H1 (cell line): Measurements from ENCODE around the gene PARK7. TPM values are rescaled to one million over a fixed set of nuclear protein-coding genes. Genes with fewer than 3 reads are reported as not detected.

ENCODE experiments used
- CTCF ChIA-PET: fragments of 300-600 bp; sonication (Branson Sonifier 250); formaldehyde crosslinking; loops from one replicate; lab custom pipeline; 2021; ENCODE audit not compliant: partially characterized antibody; lab: Charles Lee
- POLR2A ChIA-PET: fragments of 300-600 bp; sonication (Branson Sonifier 250); formaldehyde crosslinking; loops from one replicate; lab custom pipeline; 2021; ENCODE audit warnings: inconsistent platforms; ENCODE audit not compliant: partially characterized antibody; lab: Charles Lee
- DNase-seq, 2 experiments: peaks; one replicate each; pipeline versions ENCODE4 v3.0.0 to v3.0.0-alpha.2; 2010 to 2022; ENCODE audit warnings: low spot score in 2 of 2, low read depth in 1 of 2, mixed read lengths in 1 of 2
- FAIRE-seq: peaks from 2 replicates; lab custom pipeline; 2011; peaks lifted over from hg19 to GRCh38; lab: Jason Lieb, UNC
- H2AFZ ChIP-seq: 2 replicates; pipeline ENCODE4 v1.8.1; 2012; ENCODE audit warnings: low read length, inconsistent platforms
- H2AK5ac ChIP-seq: 2 replicates; pipeline ENCODE4 v1.6.1; 2013; ENCODE audit warnings: low read depth, low read length
- H2BK120ac ChIP-seq: replicated peaks from 2 replicates; pipeline ENCODE3; 2013; ENCODE audit warnings: low read depth, low read length, inconsistent platforms
- H2BK12ac ChIP-seq: 2 replicates; pipeline ENCODE4 v1.6.1; 2013; ENCODE audit warnings: low read depth, low read length
- H2BK15ac ChIP-seq: 2 replicates; pipeline ENCODE4 v1.6.1; 2013; ENCODE audit warnings: low read length
- H2BK20ac ChIP-seq: 2 replicates; pipeline ENCODE4 v1.6.1; 2013; ENCODE audit warnings: low read length
- H2BK5ac ChIP-seq: 2 replicates; pipeline ENCODE4 v1.6.1; 2013; ENCODE audit warnings: low read depth, low read length
- H3K14ac ChIP-seq: 2 replicates; pipeline ENCODE4 v1.6.1; 2013; ENCODE audit warnings: inconsistent platforms; ENCODE audit not compliant: insufficient read length
- H3K18ac ChIP-seq: 2 replicates; pipeline ENCODE4 v1.6.1; 2013; ENCODE audit warnings: low read length; ENCODE audit errors: extremely low read depth
- H3K23ac ChIP-seq: 2 replicates; pipeline ENCODE4 v1.6.1; 2013; ENCODE audit warnings: inconsistent platforms; ENCODE audit not compliant: insufficient read length
- H3K23me2 ChIP-seq: 2 replicates; pipeline ENCODE4 v1.6.1; 2013; ENCODE audit warnings: low read depth, low read length
- H3K27ac ChIP-seq: 2 replicates; pipeline ENCODE4 v1.6.1; 2011; ENCODE audit warnings: low read depth, low read length, inconsistent platforms
- H3K27me3 ChIP-seq, 4 experiments: replicated peaks in 1 of 4; 1 replicate in 1 of 4; 2 replicates in 3 of 4; pipeline versions ENCODE4 v1.6.1 to v1.8.1; 2011 to 2013; ENCODE audit warnings: low read length in 3 of 4, mild to moderate bottlenecking in 3 of 4, inconsistent platforms in 2 of 4, mixed read lengths in 2 of 4, moderate library complexity in 1 of 4; ENCODE audit not compliant: control insufficient read depth in 3 of 4, insufficient read depth in 3 of 4; ENCODE audit errors: extremely low read depth in 1 of 4
- H3K36me3 ChIP-seq, 4 experiments: 2 replicates each; pipeline versions ENCODE4 v1.6.1 to v1.8.1; 2011 to 2013; ENCODE audit warnings: mild to moderate bottlenecking in 4 of 4, low read length in 3 of 4, moderate library complexity in 2 of 4, control low read depth in 1 of 4, inconsistent platforms in 1 of 4; ENCODE audit not compliant: insufficient read depth in 4 of 4, control insufficient read depth in 2 of 4
- H3K4ac ChIP-seq: replicated peaks from 2 replicates; pipeline ENCODE3; 2013; ENCODE audit warnings: low read length, low read depth, mixed read lengths, inconsistent platforms; ENCODE audit not compliant: insufficient read length
- H3K4me1 ChIP-seq, 4 experiments: replicated peaks in 1 of 4; 1 replicate in 1 of 4; 2 replicates in 3 of 4; pipeline versions ENCODE4 v1.6.1 to v1.8.1; 2011 to 2013; ENCODE audit warnings: low read length in 3 of 4, inconsistent platforms in 2 of 4, mixed read lengths in 1 of 4; ENCODE audit not compliant: insufficient read depth in 4 of 4, control insufficient read depth in 3 of 4
- H3K4me2 ChIP-seq, 2 experiments: 2 replicates each; pipeline versions ENCODE4 v1.6.1 to v1.8.1; 2011 to 2013; ENCODE audit warnings: low read depth in 2 of 2, low read length in 2 of 2, control low read depth in 1 of 2, inconsistent platforms in 1 of 2, mild to moderate bottlenecking in 1 of 2; ENCODE audit not compliant: insufficient read depth in 1 of 2
- H3K4me3 ChIP-seq, 4 experiments: fragments of 200-600, 300-600 bp in 1 of 4; sonication (generic), shearing (Covaris generic), sonication (Bioruptor Twin) in 1 of 4; 2 replicates each; pipeline versions ENCODE4 v1.5.1 to v1.8.1; 2011 to 2016; ENCODE audit warnings: low read length in 4 of 4, low read depth in 3 of 4, control low read depth in 2 of 4, inconsistent platforms in 2 of 4, mild to moderate bottlenecking in 2 of 4, mixed read lengths in 1 of 4, moderate library complexity in 1 of 4; ENCODE audit not compliant: insufficient read depth in 2 of 4; ENCODE audit errors: extremely low read depth in 1 of 4
- H3K56ac ChIP-seq: replicated peaks from 2 replicates; pipeline ENCODE3; 2013; ENCODE audit warnings: low read depth, mild to moderate bottlenecking, mixed read lengths, low read length, inconsistent platforms; ENCODE audit not compliant: insufficient read length
- H3K79me1 ChIP-seq: 2 replicates; pipeline ENCODE4 v1.6.1; 2013; ENCODE audit warnings: low read depth, low read length, control low read depth
- H3K79me2 ChIP-seq, 2 experiments: 2 replicates each; pipeline versions ENCODE4 v1.6.1 to v1.8.1; 2012 to 2013; ENCODE audit warnings: low read length in 2 of 2, mild to moderate bottlenecking in 2 of 2, inconsistent platforms in 1 of 2; ENCODE audit not compliant: insufficient read depth in 2 of 2, control insufficient read depth in 1 of 2
- H3K9ac ChIP-seq, 4 experiments: replicated peaks in 1 of 4; 1 replicate in 1 of 4; 2 replicates in 3 of 4; pipeline versions ENCODE4 v1.6.1 to v1.8.1; 2011 to 2013; ENCODE audit warnings: low read depth in 3 of 4, low read length in 3 of 4, control low read depth in 2 of 4, mild to moderate bottlenecking in 2 of 4, moderate library complexity in 2 of 4, inconsistent platforms in 1 of 4; ENCODE audit errors: extremely low read depth in 1 of 4
- H3K9me3 ChIP-seq, 2 experiments: 2 replicates each; pipeline versions ENCODE4 v1.6.1 to v1.8.1; 2012 to 2013; ENCODE audit warnings: mild to moderate bottlenecking in 2 of 2, moderate library complexity in 2 of 2, control low read depth in 1 of 2, inconsistent platforms in 1 of 2, low read depth in 1 of 2, low read length in 1 of 2, mixed read lengths in 1 of 2; ENCODE audit not compliant: insufficient read depth in 2 of 2
- H4K20me1 ChIP-seq, 2 experiments: replicated peaks in 1 of 2; 2 replicates each; pipeline versions ENCODE3 to v1.8.1; 2011 to 2013; ENCODE audit warnings: inconsistent platforms in 2 of 2, low read length in 2 of 2, mild to moderate bottlenecking in 1 of 2; ENCODE audit not compliant: insufficient read depth in 2 of 2, control insufficient read depth in 1 of 2
- H4K5ac ChIP-seq: 2 replicates; pipeline ENCODE4 v1.6.1; 2013; ENCODE audit warnings: low read length, low read depth, mixed read lengths, inconsistent platforms; ENCODE audit not compliant: insufficient read length
- H4K8ac ChIP-seq: 2 replicates; pipeline ENCODE4 v1.8.0; 2013; ENCODE audit warnings: mild to moderate bottlenecking, moderate library complexity, low read length, inconsistent platforms; ENCODE audit not compliant: insufficient read depth; ENCODE audit errors: extremely low read depth
- H4K91ac ChIP-seq: replicated peaks from 2 replicates; pipeline ENCODE3; 2013; ENCODE audit warnings: low read length, mixed read lengths, inconsistent platforms; ENCODE audit not compliant: insufficient read length
- CBX5 ChIP-seq: fragments of 300-800, 300-1000 bp; sonication (generic); IDR thresholded peaks from 2 replicates; pipeline ENCODE4 v1.7.1; 2016; ENCODE audit warnings: antibody characterized with exemption, low read length, low read depth
- CREB1 ChIP-seq: IDR thresholded peaks from 2 replicates; pipeline ENCODE4 v1.6.1; 2012; ENCODE audit warnings: inconsistent platforms
- USF2 ChIP-seq: IDR thresholded peaks from 2 replicates; pipeline ENCODE4 v1.6.1; 2011; ENCODE audit warnings: low read length, improper control_type of control experiment
- WGBS, 2 experiments: shearing (Covaris generic) in 1 of 2; methylation state at CpG; one replicate each; pipeline versions ENCODE4 v1.1.6 to v1.1.7; 2013 to 2015; ENCODE audit warnings: low lambda C conversion rate in 2 of 2, mixed read lengths in 2 of 2, inconsistent platforms in 1 of 2, low coverage in 1 of 2, missing lambda C conversion rate in 1 of 2; ENCODE audit not compliant: insufficient replicate concordance in 2 of 2, insufficient coverage in 1 of 2, insufficient read length in 1 of 2; ENCODE audit errors: extremely low coverage in 1 of 2, missing lambda C conversion rate in 1 of 2; 5-methylcytosine and 5-hydroxymethylcytosine counted together
- polyA plus RNA-seq, 7 experiments: library from polyadenylated mRNA; depleted of rRNA in 3 of 7; stranded (reverse) in 5 of 7; unstranded in 2 of 7; fragments of >200 nt in 5 of 7; fragments of 200-250 nt in 2 of 7; gene quantifications; 1 replicate in 5 of 7; 2 replicates in 1 of 7; 4 replicates in 1 of 7; pipeline versions ENCODE4 v1.2.1 to v1.2.3, GENCODE V29; 2011 to 2013; ENCODE audit warnings: missing spikeins in 2 of 7, mixed read lengths in 2 of 7
- total RNA-seq: library from RNA; stranded (reverse); fragmentation: NEBNext Ultra II Directional; extraction: Animal tissue kit (Norgen Biotek cat#: 25700); gene quantifications from 2 replicates; pipeline ENCODE4 v1.2.1, GENCODE V29; 2021
- TF ChIP-seq, protein P1 (sequence below): IDR thresholded peaks from 2 replicates; pipeline ENCODE4 v1.6.1; 2012; ENCODE audit warnings: inconsistent platforms

The PARK7 gene
- total and polyA plus RNA-seq, 2 of the 8 experiments (the other 6 are each of a cell fraction or from before 2014, with no cell fraction given) = 206 to 383 TPM

DNA sequence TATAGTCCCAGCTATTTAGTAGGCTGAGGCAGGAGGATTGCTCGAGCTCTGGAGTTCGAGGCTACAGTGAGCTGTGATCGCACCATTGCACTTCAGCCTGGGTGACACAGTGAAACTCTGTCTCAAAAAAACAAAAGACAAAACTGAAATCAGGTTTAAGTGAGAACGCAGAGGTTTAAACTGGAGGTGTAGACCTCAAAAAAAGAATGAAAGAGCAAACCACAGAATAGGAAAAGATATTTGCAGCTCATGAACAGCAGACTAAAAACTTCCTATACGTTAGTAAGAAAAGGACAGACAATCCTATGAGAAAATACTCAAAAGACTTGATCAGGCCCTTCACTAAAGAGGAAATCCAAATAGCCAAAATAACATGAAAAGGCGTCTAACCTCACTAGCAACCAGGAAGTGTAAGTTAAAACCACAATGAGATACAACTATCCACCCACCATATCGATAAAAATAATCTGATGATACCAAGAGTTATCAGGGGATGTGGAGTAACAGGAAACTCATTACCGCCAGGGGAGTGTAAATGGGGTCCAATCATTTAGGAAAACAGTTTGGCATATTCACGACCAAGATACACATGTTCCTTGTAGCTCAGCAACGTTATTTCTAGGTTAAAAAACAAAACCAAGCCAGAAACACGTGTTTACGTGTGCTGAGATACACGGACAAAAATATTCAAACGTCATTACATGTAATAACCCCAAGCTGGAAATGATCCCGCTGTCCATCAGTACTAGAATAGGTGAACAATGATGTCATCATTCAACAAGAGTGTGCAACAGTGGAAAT lies 30.7 kb upstream of the PARK7 start:
- Histone ChIP-seq H3K27ac (no peak overlapping the region), H3K36me3 (no peaks in the 10 kb centered on the region), H3K9me3 (no peaks in the 10 kb centered on the region), H3K4ac (no peak overlapping the region), H4K91ac (no peak overlapping the region), H3K4me3 (no peak overlapping the region), H2BK12ac (no peak overlapping the region), H3K23ac (no peak overlapping the region), H3K79me2 (no peaks in the 10 kb centered on the region), H3K18ac (no peak overlapping the region), H2BK5ac (no peak overlapping the region), H4K8ac (no peak overlapping the region), H3K27me3 (no peaks in the 10 kb centered on the region), H4K20me1 (no peaks in the 10 kb centered on the region), H3K79me1 (no peaks in the 10 kb centered on the region; the same call in 1 of the 2 replicates), H4K5ac (no peak overlapping the region), H2AFZ (no peak overlapping the region), H2BK120ac (no peak overlapping the region), H2BK20ac (no peak overlapping the region), H3K56ac (no peak overlapping the region), H3K23me2 (no peaks in the 10 kb centered on the region; the same call in 1 of the 2 replicates), H2AK5ac (no peak overlapping the region), H3K14ac (no peak overlapping the region), H2BK15ac (no peak overlapping the region), H3K9ac (no peak overlapping the region), H3K4me1 (no peaks in the 10 kb centered on the region), H3K4me2 (no peak overlapping the region)
- ChIA-PET CTCF (no interaction called here), POLR2A (no interaction called here)
- FAIRE-seq (no peak), DNase-seq (no peak)
- TF ChIP-seq USF2 (no peak), CREB1 (no peak), CBX5 (no peak)
- TF ChIP-seq, protein P1, sequence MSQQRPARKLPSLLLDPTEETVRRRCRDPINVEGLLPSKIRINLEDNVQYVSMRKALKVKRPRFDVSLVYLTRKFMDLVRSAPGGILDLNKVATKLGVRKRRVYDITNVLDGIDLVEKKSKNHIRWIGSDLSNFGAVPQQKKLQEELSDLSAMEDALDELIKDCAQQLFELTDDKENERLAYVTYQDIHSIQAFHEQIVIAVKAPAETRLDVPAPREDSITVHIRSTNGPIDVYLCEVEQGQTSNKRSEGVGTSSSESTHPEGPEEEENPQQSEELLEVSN = no peak
- WGBS, 2 experiments = 87% methylated on average over 15 of the region's 15 CpGs; no CpG with 5 or more reads in 1 of the 2 experiments
